Duodenal mucosa (tissue), 2 donors: ENCODE data around the gene EFCAB12.

Source experiments
- H3K27ac ChIP-seq: one replicate; pipeline ENCODE4 v1.7.0; 2013; ENCODE audit warnings: low read depth, low read length
- H3K27me3 ChIP-seq, 2 donors: one replicate each; pipeline ENCODE4 v1.7.0; 2013; ENCODE audit warnings: low read length in 2 of 2, control low read depth in 1 of 2; ENCODE audit not compliant: insufficient read depth in 2 of 2, control insufficient read depth in 1 of 2
- H3K36me3 ChIP-seq, 2 donors: one replicate each; pipeline ENCODE4 v1.7.0; 2013; ENCODE audit warnings: low read length in 2 of 2, control low read depth in 1 of 2; ENCODE audit not compliant: insufficient read depth in 2 of 2, control insufficient read depth in 1 of 2
- H3K4me1 ChIP-seq, 2 donors: one replicate each; pipeline ENCODE4 v1.7.0; 2013; ENCODE audit warnings: low read length in 2 of 2, control low read depth in 1 of 2; ENCODE audit not compliant: insufficient read depth in 2 of 2, control insufficient read depth in 1 of 2
- H3K4me3 ChIP-seq, 2 donors: one replicate each; pipeline ENCODE4 v1.7.0; 2013; ENCODE audit warnings: low read length in 2 of 2, low read depth in 1 of 2
- H3K9ac ChIP-seq, 2 donors: one replicate each; pipeline ENCODE4 v1.7.0; 2013; ENCODE audit warnings: low read length in 2 of 2, low read depth in 1 of 2
- H3K9me3 ChIP-seq, 2 donors: one replicate each; pipeline ENCODE4 v1.7.0; 2013; ENCODE audit warnings: low read length in 2 of 2, control low read depth in 1 of 2; ENCODE audit not compliant: control insufficient read depth in 1 of 2

EFCAB12 gene

DNA sequence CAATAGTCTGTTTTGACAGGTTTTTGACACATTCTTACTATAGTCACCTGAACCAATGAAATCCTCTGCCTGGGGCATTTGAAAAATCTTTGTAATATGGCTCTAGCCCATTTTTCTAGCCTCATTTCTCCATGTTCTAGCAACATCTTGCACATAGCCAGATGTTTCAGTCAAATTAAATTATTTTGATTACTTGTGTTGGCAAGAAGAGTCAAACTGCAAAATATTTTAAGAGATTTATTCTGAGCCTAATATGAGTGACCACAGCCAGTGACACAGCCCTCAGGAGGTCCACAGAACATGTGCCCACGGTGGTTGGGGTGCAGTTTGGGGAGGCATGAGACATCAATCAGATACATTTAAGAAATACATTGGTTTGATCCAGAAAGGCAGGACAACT, 18.5 kb upstream of the EFCAB12 start:
- Histone ChIP-seq H3K27ac (no peak overlapping the region), H3K9me3 (no peaks in the 10 kb centered on the region), H3K4me3 (no peak overlapping the region), H3K9ac (no peak overlapping the region), H3K36me3 (no peaks in the 10 kb centered on the region), H3K27me3 (no peaks in the 10 kb centered on the region), H3K4me1 (peaks cover 0 to 1% of the 10 kb centered on the region in 2 donors)

DNA sequence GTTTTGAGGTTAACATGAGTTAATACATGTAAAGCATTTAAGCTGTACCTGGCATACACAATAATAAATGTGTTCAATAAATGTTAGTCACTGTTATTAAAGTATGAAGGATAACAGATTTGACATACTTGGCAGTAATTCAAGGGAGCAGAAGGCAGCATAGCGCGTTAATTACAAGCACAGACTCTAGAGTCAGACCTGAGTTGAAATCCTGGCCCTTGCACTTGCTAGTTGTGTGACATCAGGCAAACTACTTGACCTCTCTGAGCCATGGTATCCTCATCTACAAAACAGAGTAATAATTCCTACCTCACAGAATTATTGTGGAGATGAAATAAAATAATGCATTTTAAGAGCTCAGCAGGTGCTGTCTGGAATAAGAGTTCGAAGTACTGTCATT, 17.0 kb upstream of the EFCAB12 start:
- Histone ChIP-seq H3K27ac (no peak overlapping the region), H3K27me3 (no peaks in the 10 kb centered on the region), H3K36me3 (no peaks in the 10 kb centered on the region), H3K4me1 (peaks cover 11 to 13% of the 10 kb centered on the region in 2 donors), H3K9ac (no peak overlapping the region), H3K4me3 (no peak overlapping the region), H3K9me3 (no peaks in the 10 kb centered on the region)

DNA sequence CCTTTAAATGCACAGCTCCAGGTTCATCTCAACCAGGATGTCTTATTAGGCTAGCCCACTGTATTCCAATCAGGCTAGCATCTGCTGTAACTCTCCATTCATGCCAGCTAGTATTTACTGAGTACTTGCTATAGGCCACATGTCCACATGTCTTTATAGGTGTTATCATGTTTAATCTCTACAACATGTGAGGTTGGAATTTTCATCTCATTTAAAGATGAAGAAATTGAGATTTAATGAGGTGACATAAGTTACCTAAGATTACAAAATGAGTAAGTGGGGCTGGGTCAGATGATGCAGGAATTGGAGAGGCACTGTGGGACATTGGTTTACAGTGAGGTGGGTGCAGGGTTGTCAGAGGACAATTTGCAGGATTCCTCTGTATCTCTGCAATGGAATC, 14.5 kb upstream of the EFCAB12 start:
- H3K27ac ChIP-seq = no peak overlapping the region
- no peak overlapping the region for H3K9ac ChIP-seq
- H3K27me3 ChIP-seq = no peaks in the 10 kb centered on the region
- no peaks in the 10 kb centered on the region for H3K36me3 ChIP-seq
- H3K4me3 ChIP-seq = no peak overlapping the region
- no peaks in the 10 kb centered on the region for H3K9me3 ChIP-seq
- peaks cover 11 to 13% of the 10 kb centered on the region in 2 donors for H3K4me1 ChIP-seq

- peaks cover 11 to 16% of the 10 kb centered on the region in 2 donors for H3K4me1 ChIP-seq
- no peak overlapping the region for H3K9ac ChIP-seq
- H3K27me3 ChIP-seq = no peaks in the 10 kb centered on the region
- H3K36me3 ChIP-seq = peaks cover 0 to 3% of the 10 kb centered on the region in 2 donors
- H3K4me3 ChIP-seq = no peak overlapping the region
- no peaks in the 10 kb centered on the region for H3K9me3 ChIP-seq
- no peak overlapping the region for H3K27ac ChIP-seq
Measured at GRCh38 chr3:129442486-129442885, 14.1 kb upstream of the EFCAB12 start.

- H3K9me3 ChIP-seq = no peaks in the 10 kb centered on the region
- peaks cover 11 to 21% of the 10 kb centered on the region in 2 donors for H3K4me1 ChIP-seq
- H3K27me3 ChIP-seq = no peaks in the 10 kb centered on the region
- H3K9ac ChIP-seq = no peak overlapping the region
- H3K27ac ChIP-seq = no peak overlapping the region
- peaks cover 0 to 6% of the 10 kb centered on the region in 2 donors for H3K36me3 ChIP-seq
- peak overlapping the region in 1 of 2 donors; percentile 1 for H3K4me3 ChIP-seq
Measured at GRCh38 chr3:129441782-129442181, 13.3 kb upstream of the EFCAB12 start.

GRCh38 chr3:129441215-129441614, 12.8 kb upstream of the EFCAB12 start:
- Histone ChIP-seq H3K9ac (peak overlapping the region; percentile 84 to 85), H3K4me1 (peaks cover 11 to 22% of the 10 kb centered on the region in 2 donors), H3K9me3 (no peaks in the 10 kb centered on the region)

GRCh38 chr3:129440618-129441190, 12.3 kb upstream of the EFCAB12 start:
- H3K9me3 ChIP-seq = no peaks in the 10 kb centered on the region

More at GRCh38 chr3:129441215-129441614, 12.8 kb upstream of the EFCAB12 start:
- no peaks in the 10 kb centered on the region for H3K27me3 ChIP-seq
- H3K36me3 ChIP-seq = peaks cover 0 to 6% of the 10 kb centered on the region in 2 donors
- no peak overlapping the region for H3K27ac ChIP-seq
- peak overlapping the region; percentile 97 to 99 for H3K4me3 ChIP-seq

DNA sequence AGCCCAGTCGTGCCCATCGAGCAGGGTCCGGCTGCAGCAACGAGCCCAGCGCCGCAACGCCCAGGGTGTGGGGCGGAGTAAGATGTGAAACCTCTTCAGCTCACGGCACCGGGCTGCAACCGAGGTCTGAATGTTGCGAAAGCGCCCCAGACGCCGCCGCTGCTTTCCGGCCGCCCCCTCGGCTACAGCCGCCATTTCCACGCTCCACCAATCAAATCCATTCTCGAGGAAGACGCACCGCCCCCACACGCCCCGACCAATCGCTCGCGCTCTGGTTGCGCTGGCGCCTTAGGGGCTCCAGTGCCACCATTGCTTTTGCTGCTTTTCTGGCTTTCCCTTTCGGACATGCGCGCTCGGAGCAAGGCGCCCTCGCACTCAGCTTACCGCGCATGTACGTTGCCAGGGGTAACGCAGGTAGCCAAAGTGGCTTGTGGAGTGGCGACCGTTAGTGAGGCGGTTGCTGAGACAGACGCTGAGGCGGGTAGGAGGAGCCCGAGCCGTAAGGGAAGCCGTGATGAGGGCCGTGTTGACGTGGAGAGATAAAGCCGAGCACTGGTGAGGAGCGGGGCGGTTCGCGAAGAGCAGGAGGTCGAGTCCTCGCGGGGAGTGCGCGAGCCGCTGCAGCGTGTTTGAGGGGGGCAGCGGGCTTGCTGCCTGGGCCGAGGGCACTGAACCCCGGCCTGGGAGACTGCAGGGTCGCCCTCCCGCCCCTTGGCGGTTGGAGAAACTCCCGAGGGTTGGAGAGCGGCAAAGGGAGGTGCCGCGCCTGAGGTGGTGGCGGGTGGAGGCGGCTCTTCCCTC, 11.6 kb upstream of the EFCAB12 start, which contains the start of the genes IFT122 and MBD4:
IFT122 (plus strand) TSS at position 408 of the 801 bp plus-strand sequence; CDS start at position 515, 107 bp downstream.
MBD4 (minus strand) TSS at position 132 of the 801 bp plus-strand sequence; CDS start at position 17, 115 bp downstream.
- Histone ChIP-seq H3K4me1 (peaks cover 16 to 33% of the 10 kb centered on the region in 2 donors), H3K9ac (peak within 1 kb of the TSS; percentile 94 to 99), H3K36me3 (peaks cover 0 to 6% of the 10 kb centered on the region in 2 donors), H3K4me3 (peak within 1 kb of the TSS; percentile 97 to 99), H3K9me3 (no peaks in the 10 kb centered on the region), H3K27ac (peak within 1 kb of the TSS; percentile 93), H3K27me3 (no peaks in the 10 kb centered on the region)

More at GRCh38 chr3:129440618-129441190, 12.3 kb upstream of the EFCAB12 start:
- Histone ChIP-seq H3K9ac (peak overlapping the region; percentile 84 to 85), H3K4me1 (peaks cover 16 to 27% of the 10 kb centered on the region in 2 donors), H3K27me3 (no peaks in the 10 kb centered on the region), H3K27ac (peak overlapping the region; percentile 93), H3K36me3 (peaks cover 0 to 6% of the 10 kb centered on the region in 2 donors), H3K4me3 (peak overlapping the region; percentile 97 to 99)

GRCh38 chr3:129439226-129439816, 10.9 kb upstream of the EFCAB12 start:
- peaks cover 4 to 6% of the 10 kb centered on the region in 2 donors for H3K36me3 ChIP-seq
- H3K27ac ChIP-seq = peak overlapping the region; percentile 84
- H3K9ac ChIP-seq = peak overlapping the region; percentile 94 to 99
- peak overlapping the region; percentile 97 to 99 for H3K4me3 ChIP-seq
- no peaks in the 10 kb centered on the region for H3K27me3 ChIP-seq
- H3K4me1 ChIP-seq = peaks cover 16 to 38% of the 10 kb centered on the region in 2 donors
- no peaks in the 10 kb centered on the region for H3K9me3 ChIP-seq

DNA sequence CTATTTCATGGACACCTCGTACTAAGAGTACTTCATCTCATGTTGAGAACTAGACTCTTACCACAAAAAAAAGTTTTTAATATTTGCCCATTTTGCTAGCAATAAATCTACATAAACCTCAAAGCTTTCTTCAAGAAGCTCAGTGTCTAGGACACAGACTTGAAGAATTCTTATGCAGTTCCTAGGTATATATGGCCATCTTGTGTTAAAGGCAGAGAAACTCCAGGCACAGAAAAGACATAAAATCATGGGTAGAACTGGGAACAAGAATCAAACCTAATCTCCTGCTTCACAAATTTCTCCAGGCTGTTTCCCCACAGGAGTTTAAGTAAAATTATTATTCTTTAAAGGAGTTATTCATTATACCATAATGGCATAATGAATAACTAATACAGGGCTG, 6.9 kb upstream of the EFCAB12 start:
- H3K9ac ChIP-seq = no peak overlapping the region
- no peak overlapping the region for H3K4me3 ChIP-seq
- no peaks in the 10 kb centered on the region for H3K27me3 ChIP-seq
- no peaks in the 10 kb centered on the region for H3K9me3 ChIP-seq
- H3K27ac ChIP-seq = no peak overlapping the region
- peaks cover 4 to 41% of the 10 kb centered on the region in 2 donors for H3K4me1 ChIP-seq
- peaks cover 21 to 38% of the 10 kb centered on the region in 2 donors for H3K36me3 ChIP-seq
